NCI-H146 treated with DMSO at 0.1 percent for 48 hours (cell line): ENCODE measurements around the gene C2orf68.
"Not testable (repeated sequence)": the region's sequence is repeated elsewhere in the genome, so short reads cannot be mapped to it uniquely, and the experiment has no call there.

ENCODE experiments used
- DNase-seq: peaks from one replicate; lab custom pipeline; 2025; ENCODE audit not compliant: unreplicated experiment; lab: John Stamatoyannopoulos, UW

The C2orf68 gene

GRCh38 chr2:85583667-85584353, 28.1 kb downstream of the C2orf68 start:
- no peak for DNase-seq

GRCh38 chr2:85582492-85582891, 29.4 kb downstream of the C2orf68 start:
- DNase-seq, result no peak

GRCh38 chr2:85580206-85580605, 31.7 kb downstream of the C2orf68 start:
- DNase-seq, result no peak

GRCh38 chr2:85579266-85579935, 32.5 kb downstream of the C2orf68 start:
- no peak for DNase-seq

GRCh38 chr2:85578243-85579180, 33.4 kb downstream of the C2orf68 start:
- DNase-seq, result no peak

- peak; percentile 45 for DNase-seq
Measured at GRCh38 chr2:85577386-85578242, 34.3 kb downstream of the C2orf68 start, which contains the start of gene VAMP8. Gene VAMP8, plus strand, starts transcription at chr2:85577586. Its CDS starts 61 bp downstream, at chr2:85577647.

GRCh38 chr2:85577063-85577385, 34.8 kb downstream of the C2orf68 start:
- no peak for DNase-seq

GRCh38 chr2:85575739-85576138, 36.1 kb downstream of the C2orf68 start:
- DNase-seq, result no peak

- DNase-seq, result no peak
Measured at GRCh38 chr2:85566265-85566664, 45.6 kb downstream of the C2orf68 start.

- DNase-seq, result no peak
Measured at GRCh38 chr2:85564144-85564563, 47.7 kb downstream of the C2orf68 start.

GRCh38 chr2:85561280-85562212, 50.3 kb downstream of the C2orf68 start, which contains the start of gene GGCX:
Gene GGCX, minus strand, starts transcription at chr2:85561493. Its CDS starts 65 bp downstream, at chr2:85561428.
- DNase-seq, result peak; percentile 89

GRCh38 chr2:85560812-85561279, 51.0 kb downstream of the C2orf68 start:
- DNase-seq, result no peak

GRCh38 chr2:85560403-85560726, 51.5 kb downstream of the C2orf68 start:
- DNase-seq, result not testable (repeated sequence)

- DNase-seq, result no peak
Measured at GRCh38 chr2:85558160-85558559, 53.7 kb downstream of the C2orf68 start.

- DNase-seq, result no peak
Measured at GRCh38 chr2:85557130-85557529, 54.7 kb downstream of the C2orf68 start.
